Kidney (tissue), 14 donors: ENCODE data around the gene GRWD1. TPM values are rescaled to one million over a fixed set of nuclear protein-coding genes. Genes with fewer than 3 reads are reported as not detected.

Experiments
- DNase-seq, 5 donors: peaks; one replicate each; pipeline ENCODE4 v3.0.0-alpha.2; 2013 to 2020
- FAIRE-seq: peaks from 2 replicates; lab custom pipeline; 2012; peaks lifted over from hg19 to GRCh38; lab: Jason Lieb, UNC
- H3K27ac ChIP-seq, 2 donors: one replicate each; pipeline ENCODE4 v1.7.0; 2013; ENCODE audit warnings: low read depth in 2 of 2, low read length in 2 of 2, inconsistent platforms in 1 of 2
- H3K27me3 ChIP-seq: one replicate; pipeline ENCODE4 v1.7.1; 2013; ENCODE audit warnings: low read length, inconsistent platforms; ENCODE audit not compliant: control insufficient read depth, insufficient read depth
- H3K36me3 ChIP-seq, 3 donors: one replicate each; pipeline versions ENCODE4 v1.7.0 to v1.7.1; 2013; ENCODE audit warnings: low read length in 3 of 3, control low read depth in 1 of 3, inconsistent platforms in 1 of 3; ENCODE audit not compliant: insufficient read depth in 3 of 3, control insufficient read depth in 2 of 3
- H3K4me1 ChIP-seq, 3 donors: one replicate each; pipeline versions ENCODE4 v1.7.0 to v1.7.1; 2013; ENCODE audit warnings: low read length in 3 of 3, inconsistent platforms in 1 of 3, low read depth in 1 of 3; ENCODE audit not compliant: control insufficient read depth in 2 of 3, insufficient read depth in 2 of 3
- H3K4me3 ChIP-seq, 3 donors: one replicate each; pipeline versions ENCODE4 v1.7.0 to v1.8.1; 2013; ENCODE audit warnings: low read length in 3 of 3, control low read depth in 1 of 3, inconsistent platforms in 1 of 3
- H3K9ac ChIP-seq, 3 donors: one replicate each; pipeline versions ENCODE4 v1.7.0 to v1.7.1; 2013; ENCODE audit warnings: low read length in 3 of 3, control low read depth in 1 of 3, inconsistent platforms in 1 of 3
- H3K9me3 ChIP-seq, 3 donors: one replicate each; pipeline versions ENCODE4 v1.7.0 to v1.7.1; 2013; ENCODE audit warnings: low read length in 3 of 3, control low read depth in 1 of 3, inconsistent platforms in 1 of 3; ENCODE audit not compliant: control insufficient read depth in 2 of 3, insufficient read depth in 1 of 3
- CTCF ChIP-seq: IDR thresholded peaks from 3 replicates; pipeline ENCODE4 v1.5.1; 2012; ENCODE audit warnings: mild to moderate bottlenecking, moderate library complexity, borderline replicate concordance; ENCODE audit not compliant: insufficient read depth; ENCODE audit errors: extremely low read depth
- intact Hi-C: fragments of 100-400 bp; cut with DNase I; formaldehyde crosslinking; loops from one replicate; pipeline ENCODE4 v1.11.1; 2022
- polyA plus RNA-seq: library from polyadenylated mRNA; stranded (reverse); fragments of 350-450 nt; fragmentation: Illumina TruSeq; extraction: RNeasy Lipid Tissue Mini Kit (QIAGEN cat#74804); gene quantifications from one replicate; pipeline ENCODE4 v1.2.3, GENCODE V29; 2014; ENCODE audit warnings: low read depth, low replicate concordance; ENCODE audit not compliant: insufficient read depth
- total RNA-seq: library from RNA; stranded (reverse); fragmentation: NEBNext Ultra II Directional; extraction: Animal tissue kit (Norgen Biotek cat#: 25700); gene quantifications from one replicate; pipeline ENCODE4 v1.2.1, GENCODE V29; 2021
- donor health status: control.
- donor health status: control.
- donor health status: control.
- donor health status: control.
- donor health status: control.
- donor health status: DM: yes; HTN: yes; CAD: no.
- donor health status: Normal renal cell carcinoma (clear cell type).

GRWD1 gene
- total and polyA plus RNA-seq, 2 donors from 2014 or later: 19.0 to 34.0 TPM

- Histone ChIP-seq H3K36me3 (no peaks in the 10 kb centered on the region), H3K27me3 (no peaks in the 10 kb centered on the region), H3K9me3 (no peaks in the 10 kb centered on the region), H3K27ac (no peak overlapping the region), H3K4me1 (no peaks in the 10 kb centered on the region), H3K4me3 (no peak overlapping the region), H3K9ac (no peak overlapping the region)
- intact Hi-C loops: no loop called here
- DNase-seq (peak in 2 of 5 donors; percentile 68 to 71), FAIRE-seq (no peak)
- no peak for TF ChIP-seq CTCF
These were observed 16.3 kb downstream of the GRWD1 start for GRCh38 chr19:48461982-48462655.

- H3K9me3 ChIP-seq: no peaks in the 10 kb centered on the region
- H3K27me3 ChIP-seq: no peaks in the 10 kb centered on the region
- no peak overlapping the region for H3K4me3 ChIP-seq
- intact Hi-C loops: no loop called here
- H3K9ac ChIP-seq: no peak overlapping the region
- peaks cover 0 to 9% (median 3%) of the 10 kb centered on the region in 3 donors for H3K4me1 ChIP-seq
- no peak for TF ChIP-seq CTCF
- H3K36me3 ChIP-seq: peaks cover 0 to under 1% (median 0%) of the 10 kb centered on the region in 3 donors
- no peak for FAIRE-seq
- H3K27ac ChIP-seq: no peak overlapping the region
- DNase-seq: no peak
These were observed 19.4 kb downstream of the GRWD1 start for GRCh38 chr19:48465215-48465614.

- H3K4me1 ChIP-seq: peaks cover 0 to 11% (median 10%) of the 10 kb centered on the region in 3 donors
- H3K4me3 ChIP-seq: no peak overlapping the region
- DNase-seq: no peak
- TF ChIP-seq CTCF: no peak
- H3K27ac ChIP-seq: no peak overlapping the region
- FAIRE-seq: no peak
- no peak overlapping the region for H3K9ac ChIP-seq
- no peaks in the 10 kb centered on the region for H3K27me3 ChIP-seq
- peaks cover 9 to 13% (median 13%) of the 10 kb centered on the region in 3 donors for H3K36me3 ChIP-seq
- no peaks in the 10 kb centered on the region for H3K9me3 ChIP-seq
- intact Hi-C loops: no loop called here
These were observed 21.0 kb downstream of the GRWD1 start for GRCh38 chr19:48466561-48467325.
